ENCODE results near the gene AHCYL2.
"Not testable (repeated sequence)": the region's sequence is repeated elsewhere in the genome, so short reads cannot be mapped to it uniquely, and the experiment has no call there.

The AHCYL2 gene

GRCh38 chr7:129433847-129434674 lies 209.2 kb downstream of the AHCYL2 start, which contains the start of gene STRIP2:
TSS of gene STRIP2 (plus strand) at chr7:129434432. CDS start at chr7:129434473, 41 bp downstream.
- peak; percentile 91 to 94 for DNase-seq

- DNase-seq: no peak
Observed at GRCh38 chr7:129434675-129435318, 210.0 kb downstream of the AHCYL2 start.

GRCh38 chr7:129435414-129435829 lies 210.6 kb downstream of the AHCYL2 start:
- no peak for DNase-seq

- DNase-seq: no peak
Observed at GRCh38 chr7:129436335-129436923, 211.6 kb downstream of the AHCYL2 start.

- DNase-seq: no peak
Observed at GRCh38 chr7:129437190-129437589, 212.4 kb downstream of the AHCYL2 start.

- no peak for DNase-seq
Observed at GRCh38 chr7:129438281-129438838, 213.5 kb downstream of the AHCYL2 start.

- DNase-seq: peak; percentile 46 to 57
Observed at GRCh38 chr7:129438839-129439651, 214.2 kb downstream of the AHCYL2 start.

GRCh38 chr7:129439963-129440625 lies 215.3 kb downstream of the AHCYL2 start:
- no peak for DNase-seq

- DNase-seq: no peak
Observed at GRCh38 chr7:129443612-129444011, 218.8 kb downstream of the AHCYL2 start.

GRCh38 chr7:129444776-129445175 lies 219.9 kb downstream of the AHCYL2 start:
- not testable (repeated sequence) for DNase-seq

GRCh38 chr7:129446925-129447324 lies 222.1 kb downstream of the AHCYL2 start:
- DNase-seq: not testable (repeated sequence)

- DNase-seq: not testable (repeated sequence)
Observed at GRCh38 chr7:129447445-129447844, 222.6 kb downstream of the AHCYL2 start.

- DNase-seq: not testable (repeated sequence)
Observed at GRCh38 chr7:129448608-129449007, 223.8 kb downstream of the AHCYL2 start.

GRCh38 chr7:129450295-129450694 lies 225.5 kb downstream of the AHCYL2 start:
- no peak for DNase-seq

- DNase-seq: no peak
Observed at GRCh38 chr7:129452589-129453231, 227.9 kb downstream of the AHCYL2 start.

- no peak for DNase-seq
Observed at GRCh38 chr7:129453510-129454248, 228.8 kb downstream of the AHCYL2 start.

- no peak for DNase-seq
Observed at GRCh38 chr7:129454249-129454551, 229.4 kb downstream of the AHCYL2 start.

- DNase-seq: no peak
Observed at GRCh38 chr7:129456421-129456820, 231.6 kb downstream of the AHCYL2 start.

GRCh38 chr7:129457101-129457500 lies 232.3 kb downstream of the AHCYL2 start:
- DNase-seq: no peak

GRCh38 chr7:129458171-129458570 lies 233.3 kb downstream of the AHCYL2 start:
- DNase-seq: no peak

- DNase-seq: no peak
Observed at GRCh38 chr7:129461809-129462208, 237.0 kb downstream of the AHCYL2 start.
